ENCODE data around the gene TRNT1.

TRNT1 gene

GRCh38 chr3:3086239-3086638 is 40.5 kb upstream of the TRNT1 start:
- TF ChIP-seq, protein P1, sequence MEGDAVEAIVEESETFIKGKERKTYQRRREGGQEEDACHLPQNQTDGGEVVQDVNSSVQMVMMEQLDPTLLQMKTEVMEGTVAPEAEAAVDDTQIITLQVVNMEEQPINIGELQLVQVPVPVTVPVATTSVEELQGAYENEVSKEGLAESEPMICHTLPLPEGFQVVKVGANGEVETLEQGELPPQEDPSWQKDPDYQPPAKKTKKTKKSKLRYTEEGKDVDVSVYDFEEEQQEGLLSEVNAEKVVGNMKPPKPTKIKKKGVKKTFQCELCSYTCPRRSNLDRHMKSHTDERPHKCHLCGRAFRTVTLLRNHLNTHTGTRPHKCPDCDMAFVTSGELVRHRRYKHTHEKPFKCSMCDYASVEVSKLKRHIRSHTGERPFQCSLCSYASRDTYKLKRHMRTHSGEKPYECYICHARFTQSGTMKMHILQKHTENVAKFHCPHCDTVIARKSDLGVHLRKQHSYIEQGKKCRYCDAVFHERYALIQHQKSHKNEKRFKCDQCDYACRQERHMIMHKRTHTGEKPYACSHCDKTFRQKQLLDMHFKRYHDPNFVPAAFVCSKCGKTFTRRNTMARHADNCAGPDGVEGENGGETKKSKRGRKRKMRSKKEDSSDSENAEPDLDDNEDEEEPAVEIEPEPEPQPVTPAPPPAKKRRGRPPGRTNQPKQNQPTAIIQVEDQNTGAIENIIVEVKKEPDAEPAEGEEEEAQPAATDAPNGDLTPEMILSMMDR (IDR thresholded peaks at IDR 0.05; ENCODE audit: low read depth, low read length, poor library complexity, severe bottlenecking): no peak
- no peak for TF ChIP-seq EZH2phosphoT487 (IDR thresholded peaks at IDR 0.05; ENCODE audit: borderline replicate concordance, low read length)

DNA sequence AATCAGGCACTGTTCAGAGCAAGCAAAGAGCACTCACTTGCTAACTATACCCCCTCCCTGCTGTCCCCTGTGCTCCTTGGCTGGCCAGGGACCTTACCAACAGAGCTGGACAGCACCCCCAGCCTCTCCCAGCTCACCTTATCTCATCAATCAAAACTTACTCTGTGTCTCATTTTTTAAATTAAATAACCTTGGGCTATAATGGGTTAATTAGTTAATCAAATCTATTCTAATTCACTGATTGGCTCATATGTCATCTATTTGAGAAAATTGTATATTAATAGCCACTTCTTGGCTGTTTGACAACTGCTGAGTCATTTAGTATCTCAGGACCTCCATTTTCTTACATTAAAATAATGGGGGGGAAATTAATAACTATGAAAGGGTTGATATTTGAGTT is 39.5 kb upstream of the TRNT1 start:
- Histone ChIP-seq H3K4me2 (ENCODE audit: low read length) (no peak overlapping the region), H3K4me3 (ENCODE audit: low read length) (no peak overlapping the region), H3K9me3 (ENCODE audit: control insufficient read depth, insufficient read depth, low read length) (no peaks in the 10 kb centered on the region), H3K27me3 (ENCODE audit: control insufficient read depth, low read length) (peaks cover 2% of the 10 kb centered on the region; the same call in 1 of the 2 replicates), H3K79me2 (ENCODE audit: control insufficient read depth, low read length) (no peaks in the 10 kb centered on the region), H3F3A (ENCODE audit: control insufficient read depth, insufficient read depth) (no peaks in the 10 kb centered on the region), H3K27ac (ENCODE audit: low read depth, low read length) (no peak overlapping the region), H4K20me1 (ENCODE audit: control insufficient read depth, insufficient read depth, low read depth, low read length) (no peaks in the 10 kb centered on the region), H3K9me2 (replicated peaks; ENCODE audit: control insufficient read depth, low read length) (no peaks in the 10 kb centered on the region), H3K36me3 (ENCODE audit: control insufficient read depth, low read length) (no peaks in the 10 kb centered on the region), H3K4me1 (ENCODE audit: control insufficient read depth, low read length) (peaks cover 10% of the 10 kb centered on the region)
- TF ChIP-seq, protein P1 (IDR thresholded peaks at IDR 0.05; ENCODE audit: low read depth, low read length, poor library complexity, severe bottlenecking): no peak
- no peak for TF ChIP-seq EZH2phosphoT487 (IDR thresholded peaks at IDR 0.05; ENCODE audit: borderline replicate concordance, low read length)

More at GRCh38 chr3:3086239-3086638, 40.5 kb upstream of the TRNT1 start:
- no peaks in the 10 kb centered on the region for H3K36me3 ChIP-seq (ENCODE audit: control insufficient read depth, low read length)
- H3K4me2 ChIP-seq (ENCODE audit: low read length): no peak overlapping the region
- H3K27me3 ChIP-seq (ENCODE audit: control insufficient read depth, low read length): peaks cover 2% of the 10 kb centered on the region; the same call in 1 of the 2 replicates
- no peaks in the 10 kb centered on the region for H3F3A ChIP-seq (ENCODE audit: control insufficient read depth, insufficient read depth)
- peaks cover 10% of the 10 kb centered on the region for H3K4me1 ChIP-seq (ENCODE audit: control insufficient read depth, low read length)
- H3K79me2 ChIP-seq (ENCODE audit: control insufficient read depth, low read length): no peaks in the 10 kb centered on the region
- no peaks in the 10 kb centered on the region for H4K20me1 ChIP-seq (ENCODE audit: control insufficient read depth, insufficient read depth, low read depth, low read length)
- H3K4me3 ChIP-seq (ENCODE audit: low read length): no peak overlapping the region
- H3K9me3 ChIP-seq (ENCODE audit: control insufficient read depth, insufficient read depth, low read length): no peaks in the 10 kb centered on the region
- no peak overlapping the region for H3K27ac ChIP-seq (ENCODE audit: low read depth, low read length)
- H3K9me2 ChIP-seq (replicated peaks; ENCODE audit: control insufficient read depth, low read length): no peaks in the 10 kb centered on the region

DNA sequence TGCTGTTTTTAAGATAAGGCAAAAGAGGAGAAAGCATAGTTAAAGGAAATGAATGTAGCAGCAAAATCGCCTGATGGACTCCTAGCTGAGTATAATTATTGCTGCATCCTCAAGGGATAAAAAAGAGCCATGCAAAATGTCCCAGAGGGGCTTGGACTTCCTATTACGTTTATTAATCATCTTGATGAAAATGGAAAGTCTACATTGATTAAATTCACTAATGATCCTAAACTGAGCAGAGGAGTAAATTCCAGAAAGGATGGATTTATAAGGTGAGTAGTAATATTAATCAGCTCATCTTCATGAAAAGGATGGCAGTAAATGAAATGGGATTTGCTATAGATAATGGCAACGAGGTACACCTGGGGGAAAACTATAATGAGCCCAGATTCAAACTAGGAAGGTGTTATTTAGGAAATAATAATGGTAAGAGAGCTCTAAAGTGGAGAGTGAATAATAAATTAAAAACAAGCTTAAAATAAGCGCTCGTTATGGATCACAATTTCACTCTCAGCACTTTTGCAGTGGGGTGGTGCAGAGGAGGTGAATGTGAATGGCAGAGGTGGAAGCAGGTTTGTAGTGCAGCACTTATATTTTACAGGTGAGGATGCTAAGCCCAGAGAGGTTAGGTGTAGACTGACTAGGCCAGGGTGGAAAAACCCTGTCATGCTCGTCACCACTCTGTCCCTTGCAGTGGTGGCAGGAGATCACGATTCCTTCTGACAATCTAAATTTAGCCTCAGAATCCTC is 38.8 kb upstream of the TRNT1 start:
- Histone ChIP-seq H4K20me1 (ENCODE audit: control insufficient read depth, insufficient read depth, low read depth, low read length) (no peaks in the 10 kb centered on the region), H3F3A (ENCODE audit: control insufficient read depth, insufficient read depth) (no peaks in the 10 kb centered on the region), H3K36me3 (ENCODE audit: control insufficient read depth, low read length) (no peaks in the 10 kb centered on the region), H3K9me2 (replicated peaks; ENCODE audit: control insufficient read depth, low read length) (no peaks in the 10 kb centered on the region), H3K27me3 (ENCODE audit: control insufficient read depth, low read length) (peaks cover 2% of the 10 kb centered on the region; the same call in 1 of the 2 replicates), H3K4me1 (ENCODE audit: control insufficient read depth, low read length) (peaks cover 10% of the 10 kb centered on the region), H3K9me3 (ENCODE audit: control insufficient read depth, insufficient read depth, low read length) (no peaks in the 10 kb centered on the region), H3K79me2 (ENCODE audit: control insufficient read depth, low read length) (no peaks in the 10 kb centered on the region), H3K4me3 (ENCODE audit: low read length) (no peak overlapping the region), H3K27ac (ENCODE audit: low read depth, low read length) (no peak overlapping the region), H3K4me2 (ENCODE audit: low read length) (no peak overlapping the region)
- TF ChIP-seq EZH2phosphoT487 (IDR thresholded peaks at IDR 0.05; ENCODE audit: borderline replicate concordance, low read length): no peak
- TF ChIP-seq, protein P1 (IDR thresholded peaks at IDR 0.05; ENCODE audit: low read depth, low read length, poor library complexity, severe bottlenecking): no peak
